GM10248 (cell line): ENCODE measurements around the gene SESN2.

Experiments used
- CTCF ChIA-PET: fragments of 300-600 bp; sonication (Branson Sonifier 250); formaldehyde crosslinking; extraction: SDS; loops from one replicate; lab custom pipeline; 2021; ENCODE audit warnings: antibody characterized with exemption; lab: Yijun Ruan, JAX
- POLR2A ChIA-PET: fragments of 350-650 bp; sonication (Branson Sonifier 250); formaldehyde crosslinking; extraction: SDS; loops from one replicate; lab custom pipeline; 2020; ENCODE audit warnings: antibody characterized with exemption; lab: Yijun Ruan, JAX
- DNase-seq: peaks from one replicate; pipeline ENCODE4 v3.0.0; 2012; ENCODE audit errors: extremely low spot score
- CTCF ChIP-seq: IDR thresholded peaks from 2 replicates; pipeline ENCODE4 v1.5.1; 2012; ENCODE audit warnings: mild to moderate bottlenecking, low read depth; ENCODE audit errors: extremely low read depth, missing control alignments, control extremely low read depth

SESN2 gene

GRCh38 chr1:28329395-28330153 lies 70.3 kb downstream of the SESN2 start:
- ChIA-PET POLR2A (interaction anchor here (1.4 kb wide), 1 partner anchor 70 kb away, joined by 3 read pairs; the partner anchor contains the start of gene SESN2), CTCF (interaction anchor here (1.5 to 3.7 kb wide), 3 partner anchors 11 to 81 kb away, joined by 6 to 13 read pairs (median 6); no protein-coding TSS in a partner anchor)
- no peak for TF ChIP-seq CTCF
- DNase-seq, result no peak
